Right renal pelvis (tissue), 4 donors: ENCODE measurements around the gene PANK4. TPM values are rescaled to one million over a fixed set of nuclear protein-coding genes. Genes with fewer than 3 reads are reported as not detected.

ENCODE experiments used
- DNase-seq, 4 donors: peaks; one replicate each; pipeline ENCODE4 v3.0.0-alpha.2; 2013; ENCODE audit warnings: low read depth in 4 of 4, low spot score in 3 of 4, missing footprints in 1 of 4
- polyA plus RNA-seq, 4 donors: library from polyadenylated mRNA; unstranded; fragments of 120-200 nt; gene quantifications; one replicate each; pipeline ENCODE4 v1.2.1, GENCODE V29; 2013; ENCODE audit not compliant: insufficient read length in 4 of 4

Gene PANK4
- polyA plus RNA-seq, 4 donors = 27.3 to 30.8 (median 29.3) TPM

- DNase-seq = no peak
These were observed 10.7 kb downstream of the PANK4 start for GRCh38 chr1:2515763-2516080.

- DNase-seq = no peak
These were observed 11.3 kb downstream of the PANK4 start for GRCh38 chr1:2514863-2515762.

GRCh38 chr1:2513939-2514652 is 12.3 kb downstream of the PANK4 start:
- DNase-seq = no peak

- no peak for DNase-seq
These were observed 13.5 kb downstream of the PANK4 start for GRCh38 chr1:2512862-2513421.

- no peak for DNase-seq
These were observed 15.8 kb downstream of the PANK4 start for GRCh38 chr1:2510366-2511155.

- no peak for DNase-seq
These were observed 16.8 kb downstream of the PANK4 start for GRCh38 chr1:2509589-2509988.

GRCh38 chr1:2508751-2509150 is 17.6 kb downstream of the PANK4 start:
- DNase-seq = no peak

- DNase-seq = no peak
These were observed 18.2 kb downstream of the PANK4 start for GRCh38 chr1:2508180-2508579.

GRCh38 chr1:2507744-2508155 is 18.6 kb downstream of the PANK4 start:
- no peak for DNase-seq

GRCh38 chr1:2506901-2507565 is 19.4 kb downstream of the PANK4 start:
- no peak for DNase-seq

- no peak for DNase-seq
These were observed 20.2 kb downstream of the PANK4 start for GRCh38 chr1:2506007-2506860.

- DNase-seq = no peak
These were observed 20.9 kb downstream of the PANK4 start for GRCh38 chr1:2505461-2505994.

GRCh38 chr1:2504949-2505272 is 21.5 kb downstream of the PANK4 start:
- DNase-seq = no peak

- peak in 1 of 4 donors; percentile 20 for DNase-seq
These were observed 22.0 kb downstream of the PANK4 start for GRCh38 chr1:2504225-2504948.

- DNase-seq = no peak
These were observed 22.7 kb downstream of the PANK4 start for GRCh38 chr1:2503554-2504224.

- no peak for DNase-seq
These were observed 23.5 kb downstream of the PANK4 start for GRCh38 chr1:2502661-2503553.

- no peak for DNase-seq
These were observed 24.2 kb downstream of the PANK4 start for GRCh38 chr1:2502210-2502609.
